DND-41 (cell line): ENCODE measurements around the gene CPEB1.

ENCODE experiments used
- EZH2 ChIP-seq: IDR thresholded peaks from 3 replicates; pipeline ENCODE4 v1.6.1; 2012; ENCODE audit warnings: borderline replicate concordance, low read depth, mild to moderate bottlenecking, moderate library complexity, low read length, inconsistent platforms; ENCODE audit not compliant: severe bottlenecking
- TF ChIP-seq, protein P1 (sequence below): IDR thresholded peaks from 2 replicates; pipeline ENCODE4 v1.5.1; 2012; ENCODE audit warnings: borderline replicate concordance, low read length, moderate library complexity, mild to moderate bottlenecking; ENCODE audit not compliant: poor library complexity, severe bottlenecking; ENCODE audit errors: extremely low read depth

DNA sequence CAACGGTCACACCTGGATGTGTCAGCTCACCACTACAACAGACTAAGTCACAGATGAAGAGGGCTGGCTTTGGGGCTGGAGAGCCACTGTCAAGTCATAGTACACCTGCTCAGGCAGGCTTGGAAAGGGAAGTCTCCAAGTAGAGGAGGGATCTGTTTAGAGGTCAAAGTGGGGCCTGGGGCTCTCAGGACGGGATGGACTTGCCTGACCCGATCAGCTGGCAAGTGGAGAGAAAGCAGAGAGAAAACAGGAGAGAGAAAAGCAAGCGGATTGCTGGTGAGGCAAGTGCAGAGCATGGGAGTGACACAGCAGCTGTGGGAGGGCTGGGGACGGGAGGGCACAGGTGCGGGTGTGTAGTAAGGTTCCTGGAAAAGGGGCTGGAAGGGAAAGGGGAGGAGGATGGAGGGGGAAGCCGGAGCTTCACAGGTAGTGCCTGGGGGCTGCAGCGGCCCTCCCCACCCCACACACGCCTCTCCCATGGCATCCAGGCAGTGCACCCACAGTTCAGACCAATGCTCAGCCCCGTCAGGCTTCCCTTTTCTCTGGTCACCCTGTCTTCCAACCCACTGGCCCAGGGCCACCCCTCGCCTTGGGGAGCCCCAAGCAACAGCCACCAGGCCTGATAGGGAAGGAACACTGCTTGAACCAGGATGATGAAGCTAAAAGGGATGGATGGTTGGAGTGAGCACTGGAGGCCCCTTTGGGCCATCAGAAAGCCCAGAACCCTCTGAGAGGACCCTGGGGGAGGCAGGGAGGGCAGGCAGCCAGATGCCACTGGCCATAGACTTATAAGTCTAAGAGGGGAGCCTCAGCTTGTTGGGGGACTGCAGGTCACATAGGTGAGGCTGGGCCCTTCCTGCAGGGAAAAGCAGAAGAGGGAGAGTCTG, 115.4 kb downstream of the CPEB1 start:
- TF ChIP-seq EZH2: no peak
- TF ChIP-seq, protein P1, sequence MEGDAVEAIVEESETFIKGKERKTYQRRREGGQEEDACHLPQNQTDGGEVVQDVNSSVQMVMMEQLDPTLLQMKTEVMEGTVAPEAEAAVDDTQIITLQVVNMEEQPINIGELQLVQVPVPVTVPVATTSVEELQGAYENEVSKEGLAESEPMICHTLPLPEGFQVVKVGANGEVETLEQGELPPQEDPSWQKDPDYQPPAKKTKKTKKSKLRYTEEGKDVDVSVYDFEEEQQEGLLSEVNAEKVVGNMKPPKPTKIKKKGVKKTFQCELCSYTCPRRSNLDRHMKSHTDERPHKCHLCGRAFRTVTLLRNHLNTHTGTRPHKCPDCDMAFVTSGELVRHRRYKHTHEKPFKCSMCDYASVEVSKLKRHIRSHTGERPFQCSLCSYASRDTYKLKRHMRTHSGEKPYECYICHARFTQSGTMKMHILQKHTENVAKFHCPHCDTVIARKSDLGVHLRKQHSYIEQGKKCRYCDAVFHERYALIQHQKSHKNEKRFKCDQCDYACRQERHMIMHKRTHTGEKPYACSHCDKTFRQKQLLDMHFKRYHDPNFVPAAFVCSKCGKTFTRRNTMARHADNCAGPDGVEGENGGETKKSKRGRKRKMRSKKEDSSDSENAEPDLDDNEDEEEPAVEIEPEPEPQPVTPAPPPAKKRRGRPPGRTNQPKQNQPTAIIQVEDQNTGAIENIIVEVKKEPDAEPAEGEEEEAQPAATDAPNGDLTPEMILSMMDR: no peak
